Vagina (tissue), 2 donors: Measurements from ENCODE around the gene PPP4R4. TPM values are rescaled to one million over a fixed set of nuclear protein-coding genes. Genes with fewer than 3 reads are reported as not detected.

ENCODE experiments used
- DNase-seq, 2 donors: peaks; one replicate each; pipeline ENCODE4 v3.0.0-alpha.2; 2017; ENCODE audit errors: extremely low spot score in 2 of 2
- H3K27ac ChIP-seq: fragments of 200-600 bp; sonication (generic); one replicate; pipeline ENCODE4 v1.5.1; 2019
- H3K27me3 ChIP-seq: fragments of 200-600 bp; sonication (generic); one replicate; pipeline ENCODE4 v1.5.1; 2019
- H3K36me3 ChIP-seq, 2 donors: fragments of 200-600 bp; sonication (generic); one replicate each; pipeline ENCODE4 v1.5.1; 2017 to 2019
- H3K4me1 ChIP-seq: fragments of 200-600 bp; sonication (generic); one replicate; pipeline ENCODE4 v1.5.1; 2019
- H3K4me3 ChIP-seq, 2 donors: fragments of 200-600 bp; sonication (generic); 1 replicate in 1 of 2; 2 replicates in 1 of 2; pipeline ENCODE4 v1.5.1; 2016 to 2019
- H3K9me3 ChIP-seq: fragments of 200-600 bp; sonication (generic); one replicate; pipeline ENCODE4 v1.5.1; 2019
- POLR2A ChIP-seq, 2 donors: fragments of 450-650 bp; IDR thresholded peaks; one replicate each; pipeline ENCODE4 v1.6.1; 2017; ENCODE audit warnings: antibody characterized with exemption in 2 of 2, mild to moderate bottlenecking in 2 of 2, moderate library complexity in 2 of 2
- POLR2AphosphoS5 ChIP-seq, 2 donors: sonication (generic); formaldehyde crosslinking; IDR thresholded peaks; one replicate each; pipeline ENCODE4 v1.9.0; 2017; ENCODE audit warnings: antibody characterized with exemption in 2 of 2, mild to moderate bottlenecking in 2 of 2, low read depth in 1 of 2; ENCODE audit not compliant: insufficient read depth in 1 of 2
- intact Hi-C: fragments of 100-400 bp; cut with DNase I; formaldehyde crosslinking; loops from one replicate; pipeline ENCODE4 v1.15.1; 2023
- total RNA-seq: library from RNA; depleted of rRNA; stranded (reverse); fragments of >200 nt; gene quantifications from one replicate; pipeline ENCODE4 v1.2.3, GENCODE V29; 2016
- TF ChIP-seq, protein P1 (sequence below), 3 experiments: fragments of 450-650 bp in 2 of 3; fragments of 200-600 bp in 1 of 3; sonication (generic) in 1 of 3; IDR thresholded peaks; one replicate each; pipeline ENCODE4 v1.5.1; 2017 to 2019; ENCODE audit warnings: antibody characterized with exemption in 3 of 3, mild to moderate bottlenecking in 2 of 3, moderate library complexity in 2 of 3

Gene PPP4R4
- total RNA-seq, 1 donor from 2014 or later = 6.1 TPM

- Histone ChIP-seq H3K4me3 (no peak overlapping the region), H3K9me3 (no peaks in the 10 kb centered on the region), H3K27me3 (no peaks in the 10 kb centered on the region), H3K4me1 (no peaks in the 10 kb centered on the region), H3K36me3 (no peaks in the 10 kb centered on the region), H3K27ac (no peak overlapping the region)
- intact Hi-C loops = no loop called here
- DNase-seq = peak in 1 of 2 donors; percentile 69
- TF ChIP-seq, protein P1, sequence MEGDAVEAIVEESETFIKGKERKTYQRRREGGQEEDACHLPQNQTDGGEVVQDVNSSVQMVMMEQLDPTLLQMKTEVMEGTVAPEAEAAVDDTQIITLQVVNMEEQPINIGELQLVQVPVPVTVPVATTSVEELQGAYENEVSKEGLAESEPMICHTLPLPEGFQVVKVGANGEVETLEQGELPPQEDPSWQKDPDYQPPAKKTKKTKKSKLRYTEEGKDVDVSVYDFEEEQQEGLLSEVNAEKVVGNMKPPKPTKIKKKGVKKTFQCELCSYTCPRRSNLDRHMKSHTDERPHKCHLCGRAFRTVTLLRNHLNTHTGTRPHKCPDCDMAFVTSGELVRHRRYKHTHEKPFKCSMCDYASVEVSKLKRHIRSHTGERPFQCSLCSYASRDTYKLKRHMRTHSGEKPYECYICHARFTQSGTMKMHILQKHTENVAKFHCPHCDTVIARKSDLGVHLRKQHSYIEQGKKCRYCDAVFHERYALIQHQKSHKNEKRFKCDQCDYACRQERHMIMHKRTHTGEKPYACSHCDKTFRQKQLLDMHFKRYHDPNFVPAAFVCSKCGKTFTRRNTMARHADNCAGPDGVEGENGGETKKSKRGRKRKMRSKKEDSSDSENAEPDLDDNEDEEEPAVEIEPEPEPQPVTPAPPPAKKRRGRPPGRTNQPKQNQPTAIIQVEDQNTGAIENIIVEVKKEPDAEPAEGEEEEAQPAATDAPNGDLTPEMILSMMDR (IDR thresholded peaks at IDR 0.05) = no peak
- TF ChIP-seq POLR2A (IDR thresholded peaks at IDR 0.05) (no peak), POLR2AphosphoS5 (IDR thresholded peaks at IDR 0.05; ENCODE audit: insufficient read depth in 1 of 2, low read depth in 1 of 2) (no peak)
These were observed 130.1 kb downstream of the PPP4R4 start for GRCh38 chr14:94304243-94304642.

DNA sequence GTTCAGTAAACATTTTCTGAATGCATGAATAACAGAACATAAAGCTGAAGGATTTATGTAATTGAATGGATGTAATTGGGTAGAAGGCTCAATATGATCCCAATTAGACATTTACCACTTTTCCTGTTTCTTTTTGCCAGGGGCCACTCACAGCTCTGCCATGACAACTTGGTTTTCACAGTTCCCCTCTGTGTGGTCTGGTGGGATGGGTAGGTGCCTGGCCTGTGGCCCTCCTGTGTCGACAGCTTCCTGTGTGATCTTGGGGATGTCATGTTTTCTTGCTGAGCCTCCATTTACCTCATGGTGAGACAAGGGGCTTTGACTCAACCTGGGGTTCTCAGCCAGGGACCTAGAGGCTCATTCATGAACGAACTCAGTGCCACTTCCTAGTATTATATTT is 131.5 kb downstream of the PPP4R4 start:
- Histone ChIP-seq H3K4me1 (no peaks in the 10 kb centered on the region), H3K27ac (no peak overlapping the region), H3K4me3 (no peak overlapping the region), H3K27me3 (no peaks in the 10 kb centered on the region), H3K9me3 (no peaks in the 10 kb centered on the region), H3K36me3 (no peaks in the 10 kb centered on the region)
- TF ChIP-seq POLR2A (IDR thresholded peaks at IDR 0.05) (no peak), POLR2AphosphoS5 (IDR thresholded peaks at IDR 0.05; ENCODE audit: insufficient read depth in 1 of 2, low read depth in 1 of 2) (no peak)
- TF ChIP-seq, protein P1 (IDR thresholded peaks at IDR 0.05) = no peak
- DNase-seq = no peak
- intact Hi-C loops = no loop called here

DNA sequence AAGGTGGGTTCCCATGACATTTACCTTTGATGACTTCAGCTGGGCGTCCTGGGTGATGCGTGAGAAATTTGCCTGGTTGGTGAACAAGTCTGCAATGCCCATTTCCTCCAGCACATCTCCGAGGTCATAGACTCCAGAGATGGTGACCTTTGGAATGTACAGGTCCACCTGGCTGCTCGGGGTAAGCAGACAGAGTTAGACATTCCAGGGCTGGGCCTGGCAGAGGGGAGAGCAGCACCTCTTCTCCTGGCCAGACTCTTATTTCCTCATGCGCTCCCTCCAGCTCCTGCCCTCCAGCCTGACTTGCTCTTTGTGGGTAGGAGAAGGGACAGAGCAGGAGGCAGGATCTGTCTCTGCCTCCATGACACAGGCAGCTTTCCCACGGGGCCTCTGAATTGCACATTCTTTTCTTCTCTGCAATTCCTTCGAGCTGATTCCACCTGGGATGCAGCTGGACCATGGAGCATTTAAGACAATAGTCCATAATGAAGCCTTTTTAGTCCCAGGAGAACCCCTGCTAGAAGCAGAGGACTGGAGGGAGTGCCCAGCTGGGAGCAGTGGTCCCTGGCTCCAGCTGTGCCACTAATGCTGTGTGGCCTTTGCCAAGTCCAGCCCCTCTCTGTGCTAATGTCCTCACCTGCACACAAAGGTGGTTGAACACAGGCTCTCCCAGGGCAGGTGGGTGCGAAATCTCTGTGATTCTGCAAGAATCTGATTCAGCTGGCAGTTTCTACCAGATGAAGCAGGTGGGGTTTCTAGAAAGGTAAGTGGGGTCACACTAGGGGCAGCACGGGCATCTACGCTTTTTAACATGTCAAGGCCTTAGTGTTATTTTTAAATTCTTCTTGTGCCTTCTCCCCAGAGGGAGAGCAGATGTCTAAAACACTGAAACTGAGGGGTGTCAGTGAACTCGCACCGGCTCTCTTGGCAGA is 132.2 kb downstream of the PPP4R4 start:
- DNase-seq = peak in 1 of 2 donors; percentile 52
- no peak overlapping the region for H3K4me3 ChIP-seq
- H3K9me3 ChIP-seq = no peaks in the 10 kb centered on the region
- no peaks in the 10 kb centered on the region for H3K27me3 ChIP-seq
- intact Hi-C loops = no loop called here
- H3K36me3 ChIP-seq = no peaks in the 10 kb centered on the region
- H3K27ac ChIP-seq = no peak overlapping the region
- H3K4me1 ChIP-seq = no peaks in the 10 kb centered on the region
- no peak for TF ChIP-seq POLR2AphosphoS5 (IDR thresholded peaks at IDR 0.05; ENCODE audit: insufficient read depth in 1 of 2, low read depth in 1 of 2)
- TF ChIP-seq, protein P1 (IDR thresholded peaks at IDR 0.05) = no peak
- no peak for TF ChIP-seq POLR2A (IDR thresholded peaks at IDR 0.05)

DNA sequence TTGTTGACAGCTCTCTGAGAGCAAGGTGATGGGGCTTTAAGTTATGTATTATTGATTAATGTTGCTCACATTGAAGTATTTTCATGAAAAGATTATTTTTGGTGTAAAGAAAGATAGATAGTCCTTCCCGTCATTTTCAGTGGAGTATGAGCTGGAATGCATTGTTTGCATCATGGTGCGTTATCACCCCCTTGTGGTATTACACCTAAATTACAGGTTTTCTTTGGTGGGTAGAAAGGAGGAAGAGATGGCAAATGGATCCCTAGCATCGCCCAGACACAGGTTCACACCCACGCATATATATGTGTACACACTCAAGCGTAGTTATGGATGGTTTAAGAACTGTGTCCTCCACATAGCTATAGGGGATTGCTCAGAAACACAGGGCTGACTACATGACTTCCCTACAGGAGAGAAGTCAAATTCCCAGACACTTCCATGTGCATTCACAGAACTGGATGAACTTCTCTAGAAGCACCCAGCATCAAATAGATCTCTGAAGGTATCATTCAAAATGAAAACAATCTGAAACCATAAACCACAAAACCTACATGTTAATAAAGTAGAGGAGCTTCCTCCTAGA is 133.4 kb downstream of the PPP4R4 start:
- H3K4me3 ChIP-seq = no peak overlapping the region
- intact Hi-C loops = loop anchor here (1.0 kb wide), 1 partner anchor 34 kb away; no protein-coding TSS in a partner anchor
- H3K27me3 ChIP-seq = no peaks in the 10 kb centered on the region
- no peak overlapping the region for H3K27ac ChIP-seq
- peak in 1 of 2 donors; percentile 40 for DNase-seq
- H3K9me3 ChIP-seq = no peaks in the 10 kb centered on the region
- no peak for TF ChIP-seq POLR2AphosphoS5 (IDR thresholded peaks at IDR 0.05; ENCODE audit: insufficient read depth in 1 of 2, low read depth in 1 of 2)
- TF ChIP-seq, protein P1 (IDR thresholded peaks at IDR 0.05) = no peak
- TF ChIP-seq POLR2A (IDR thresholded peaks at IDR 0.05) = no peak
- H3K4me1 ChIP-seq = no peaks in the 10 kb centered on the region
- H3K36me3 ChIP-seq = no peaks in the 10 kb centered on the region
